Psoas muscle (tissue), 8 donors: Measurements from ENCODE around the gene ART4. TPM values are rescaled to one million over a fixed set of nuclear protein-coding genes. Genes with fewer than 3 reads are reported as not detected.

Experiments
- ATAC-seq, 4 donors: fragments of 200-7000 bp; cut with Tn5 transposase; one replicate each; pipeline ENCODE4 v1.9.1; 2020; ENCODE audit warnings: moderate library complexity in 3 of 4, mild to moderate bottlenecking in 2 of 4
- DNase-seq, 2 donors: peaks; one replicate each; pipeline ENCODE4 v3.0.0-alpha.2; 2020
- H3K27ac ChIP-seq: fragments of 200-600 bp; one replicate; pipeline ENCODE4 v1.8.0; 2022
- H3K27me3 ChIP-seq, 3 donors: fragments of 200-600 bp in 1 of 3; one replicate each; pipeline versions ENCODE4 v1.6.1 to v1.8.0; 2013 to 2022; ENCODE audit warnings: low read length in 2 of 3, mild to moderate bottlenecking in 2 of 3, moderate library complexity in 1 of 3; ENCODE audit not compliant: insufficient read depth in 3 of 3
- H3K36me3 ChIP-seq, 2 donors: fragments of 200-600 bp in 1 of 2; one replicate each; pipeline versions ENCODE4 v1.6.1 to v1.8.0; 2013 to 2022; ENCODE audit warnings: low read depth in 1 of 2, mild to moderate bottlenecking in 1 of 2, moderate library complexity in 1 of 2; ENCODE audit not compliant: insufficient read depth in 1 of 2
- H3K4me1 ChIP-seq: fragments of 200-600 bp; one replicate; pipeline ENCODE4 v1.8.0; 2022
- H3K4me3 ChIP-seq: fragments of 200-600 bp; one replicate; pipeline ENCODE4 v1.8.0; 2022; ENCODE audit warnings: mild to moderate bottlenecking
- H3K9me3 ChIP-seq: fragments of 200-600 bp; one replicate; pipeline ENCODE4 v1.8.0; 2022
- WGBS, 3 donors: extraction: QIAGEN DNeasy Blood & Tissue Kit; methylation state at CpG; one replicate each; pipeline versions ENCODE4 v1.1.6 to v1.1.7; 2013; 5-methylcytosine and 5-hydroxymethylcytosine counted together
- intact Hi-C, 2 donors: fragments of 100-400 bp; cut with DNase I; formaldehyde crosslinking; loops; one replicate each; pipeline versions ENCODE4 v1.11.0 to v1.14.2; 2022
- long read RNA-seq, 2 donors: library from polyadenylated mRNA; unstranded; transcript quantifications; one replicate each; pipeline ENCODE4 v2.0.0, GENCODE V29; 2021
- polyA plus RNA-seq, 3 donors: library from polyadenylated mRNA; stranded (reverse); fragments of 200-250 nt; gene quantifications; one replicate each; pipeline ENCODE4 v1.2.3, GENCODE V29; 2013
- total RNA-seq, 4 donors: library from RNA; stranded (reverse); fragmentation: NEBNext Ultra II Directional in 2 of 4; extraction: Animal tissue kit (Norgen Biotek cat#: 25700) in 2 of 4; gene quantifications; one replicate each; pipeline versions ENCODE4 v1.2.1 to v1.2.4, GENCODE V29; 2021 to 2023
- TF ChIP-seq, protein P1 (sequence below): fragments of 200-600 bp; IDR thresholded peaks from one replicate; pipeline ENCODE4 v1.8.0; 2022; ENCODE audit warnings: antibody characterized with exemption
- donor health status: healthy with polysubstance abuse.
- donor health status: DM: no; HTN: no; CAD: no; lungs with moderate emphysema.
- donor health status: Bipolar disorder and iron deficiency.
- donor health status: healthy.
- donor health status: DM: yes; HTN: yes; CAD: no.
- donor health status: DM: no; HTN: no; CAD: no.
- donor health status: DM: no; HTN: no; CAD: no.
- donor health status: DM: yes; HTN: yes; CAD: no.

Gene ART4, protein sequence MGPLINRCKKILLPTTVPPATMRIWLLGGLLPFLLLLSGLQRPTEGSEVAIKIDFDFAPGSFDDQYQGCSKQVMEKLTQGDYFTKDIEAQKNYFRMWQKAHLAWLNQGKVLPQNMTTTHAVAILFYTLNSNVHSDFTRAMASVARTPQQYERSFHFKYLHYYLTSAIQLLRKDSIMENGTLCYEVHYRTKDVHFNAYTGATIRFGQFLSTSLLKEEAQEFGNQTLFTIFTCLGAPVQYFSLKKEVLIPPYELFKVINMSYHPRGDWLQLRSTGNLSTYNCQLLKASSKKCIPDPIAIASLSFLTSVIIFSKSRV
- total RNA-seq (under 1 TPM in 2 of 4 donors, not detected in 2; 0.17 to 0.19 TPM), polyA plus RNA-seq (under 1 TPM; 0.14 to 0.39 (median 0.17) TPM)
- long read RNA-seq, donor 1, result 0 reads
- long read RNA-seq, donor 2, full-length matches to known transcripts, result 2 of 2 reads
- long read RNA-seq, donor 2, partial matches to known transcripts, result 0 of 2 reads
- long read RNA-seq, donor 2, other reads (novel, unspliced or antisense), result 0 of 2 reads

DNA sequence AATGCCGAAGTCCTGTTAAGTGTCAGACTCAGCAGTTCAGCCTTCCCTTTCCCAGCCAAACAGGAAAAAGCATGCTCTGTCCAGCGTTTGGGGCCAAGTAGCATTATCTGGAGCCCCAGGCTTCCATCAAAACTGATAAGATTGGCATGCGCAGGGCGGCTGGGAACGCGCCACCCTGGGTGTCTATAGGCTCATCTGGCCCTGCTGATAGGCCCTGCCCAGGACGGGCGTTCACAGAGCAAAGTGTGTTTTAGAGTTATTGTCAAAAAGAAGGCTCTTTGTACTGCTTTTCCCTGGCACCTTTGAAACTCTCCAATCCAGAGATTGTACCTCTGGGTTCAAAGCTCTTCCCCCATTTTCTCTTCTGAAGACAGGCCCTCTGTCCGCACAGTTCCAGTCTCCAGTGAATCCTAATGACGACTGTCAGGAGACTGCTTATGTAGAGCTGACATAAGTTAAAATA lies at the start of gene ART4:
ART4 (minus strand) TSS at position 102 of the 463 bp plus-strand sequence. CDS start 413 bp downstream, outside the sequence.
- TF ChIP-seq, protein P1, sequence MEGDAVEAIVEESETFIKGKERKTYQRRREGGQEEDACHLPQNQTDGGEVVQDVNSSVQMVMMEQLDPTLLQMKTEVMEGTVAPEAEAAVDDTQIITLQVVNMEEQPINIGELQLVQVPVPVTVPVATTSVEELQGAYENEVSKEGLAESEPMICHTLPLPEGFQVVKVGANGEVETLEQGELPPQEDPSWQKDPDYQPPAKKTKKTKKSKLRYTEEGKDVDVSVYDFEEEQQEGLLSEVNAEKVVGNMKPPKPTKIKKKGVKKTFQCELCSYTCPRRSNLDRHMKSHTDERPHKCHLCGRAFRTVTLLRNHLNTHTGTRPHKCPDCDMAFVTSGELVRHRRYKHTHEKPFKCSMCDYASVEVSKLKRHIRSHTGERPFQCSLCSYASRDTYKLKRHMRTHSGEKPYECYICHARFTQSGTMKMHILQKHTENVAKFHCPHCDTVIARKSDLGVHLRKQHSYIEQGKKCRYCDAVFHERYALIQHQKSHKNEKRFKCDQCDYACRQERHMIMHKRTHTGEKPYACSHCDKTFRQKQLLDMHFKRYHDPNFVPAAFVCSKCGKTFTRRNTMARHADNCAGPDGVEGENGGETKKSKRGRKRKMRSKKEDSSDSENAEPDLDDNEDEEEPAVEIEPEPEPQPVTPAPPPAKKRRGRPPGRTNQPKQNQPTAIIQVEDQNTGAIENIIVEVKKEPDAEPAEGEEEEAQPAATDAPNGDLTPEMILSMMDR, result no peak
- intact Hi-C loops, result loop anchor here (5.0 to 10.0 kb wide), 4 partner anchors 371 to 681 kb away; partner anchors contain the start of gene RERG (in 1 of the 2)
- 76 to 77% (median 76%) methylated on average over 10 of the region's 10 CpGs for WGBS, 3 donors
- Histone ChIP-seq H3K36me3 (no peaks in the 10 kb centered on the region), H3K27ac (peak within 1 kb of the TSS; percentile 47), H3K4me3 (no peak within 1 kb of the TSS), H3K4me1 (peaks cover 30% of the 10 kb centered on the region), H3K9me3 (no peaks in the 10 kb centered on the region), H3K27me3 (no peaks in the 10 kb centered on the region)
- ATAC-seq (no peak), DNase-seq (peak in 1 of 2 donors; percentile 15)

DNA sequence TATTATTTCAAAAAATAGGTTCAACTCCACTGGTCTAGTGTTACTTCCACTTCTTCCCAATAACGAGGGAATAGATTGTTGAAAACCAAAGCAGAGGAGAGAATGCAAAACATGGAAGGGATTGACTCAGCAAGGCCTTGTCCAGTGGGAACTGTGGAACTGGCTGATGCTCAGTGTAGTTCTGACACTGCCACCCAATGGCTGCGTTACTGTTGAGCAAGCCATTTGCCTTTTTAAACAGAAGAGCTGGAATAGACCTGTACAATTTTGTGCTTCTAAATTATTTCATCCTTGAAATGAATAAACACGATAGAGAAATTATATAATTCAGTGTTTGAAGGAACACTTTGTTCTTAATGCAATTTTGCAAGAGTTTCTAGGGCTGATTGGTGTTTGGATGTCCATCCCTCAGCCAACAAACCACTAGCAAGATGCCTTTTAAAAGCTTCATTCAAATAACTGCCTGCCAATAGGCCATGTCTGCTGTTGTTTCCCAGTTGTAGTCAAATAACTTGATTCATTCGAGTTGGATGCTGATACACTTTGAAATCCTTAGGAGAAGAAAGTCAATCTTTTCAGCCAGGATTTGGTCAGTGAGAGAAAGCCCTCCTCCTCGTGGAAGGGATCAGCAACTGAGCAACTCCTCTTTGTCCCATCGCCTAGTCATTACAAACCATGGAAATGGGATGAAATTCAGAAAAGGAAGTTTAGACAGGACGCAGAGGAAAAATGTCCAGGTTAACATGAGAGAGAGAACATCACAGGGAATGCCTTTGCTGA lies 49.6 kb upstream of the ART4 start:
- Histone ChIP-seq H3K4me1 (peaks cover 19% of the 10 kb centered on the region), H3K4me3 (no peak overlapping the region), H3K9me3 (no peaks in the 10 kb centered on the region), H3K36me3 (no peaks in the 10 kb centered on the region), H3K27me3 (no peaks in the 10 kb centered on the region), H3K27ac (peak overlapping the region; percentile 57)
- DNase-seq (peak; percentile 40 to 67), ATAC-seq (peak; percentile 42 to 81 (median 78))
- 31 to 49% (median 36%) methylated on average over 7 of the region's 7 CpGs for WGBS, 3 donors
- TF ChIP-seq, protein P1, result no peak
- intact Hi-C loops, result no loop called here

DNA sequence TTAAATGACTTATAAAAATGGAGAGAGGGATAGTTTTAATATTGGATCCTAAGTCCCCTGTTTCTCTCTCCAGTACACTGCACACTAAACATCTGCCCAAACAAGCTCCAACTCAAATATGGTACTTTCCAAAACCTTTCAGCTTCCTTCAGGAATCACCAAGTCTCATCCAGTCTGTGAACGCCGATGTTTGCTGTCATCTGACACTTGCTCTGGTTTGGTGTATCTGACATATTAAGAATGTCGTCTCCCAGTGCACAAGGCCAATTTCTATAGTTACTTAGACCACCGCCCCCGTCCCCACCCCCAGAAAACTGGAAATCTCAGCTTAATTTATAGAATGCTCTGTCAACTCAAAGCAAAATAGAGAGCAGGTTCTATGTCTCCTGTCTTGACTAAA lies 47.4 kb upstream of the ART4 start:
- WGBS, 3 donors, result 77 to 92% (median 78%) methylated on average over 5 of the region's 5 CpGs
- ATAC-seq, result no peak
- peaks cover 5% of the 10 kb centered on the region for H3K4me1 ChIP-seq
- H3K36me3 ChIP-seq, result no peaks in the 10 kb centered on the region
- H3K9me3 ChIP-seq, result no peaks in the 10 kb centered on the region
- no peak for DNase-seq
- TF ChIP-seq, protein P1, result no peak
- H3K27me3 ChIP-seq, result no peaks in the 10 kb centered on the region
- intact Hi-C loops, result no loop called here
- H3K27ac ChIP-seq, result no peak overlapping the region
- H3K4me3 ChIP-seq, result no peak overlapping the region

DNA sequence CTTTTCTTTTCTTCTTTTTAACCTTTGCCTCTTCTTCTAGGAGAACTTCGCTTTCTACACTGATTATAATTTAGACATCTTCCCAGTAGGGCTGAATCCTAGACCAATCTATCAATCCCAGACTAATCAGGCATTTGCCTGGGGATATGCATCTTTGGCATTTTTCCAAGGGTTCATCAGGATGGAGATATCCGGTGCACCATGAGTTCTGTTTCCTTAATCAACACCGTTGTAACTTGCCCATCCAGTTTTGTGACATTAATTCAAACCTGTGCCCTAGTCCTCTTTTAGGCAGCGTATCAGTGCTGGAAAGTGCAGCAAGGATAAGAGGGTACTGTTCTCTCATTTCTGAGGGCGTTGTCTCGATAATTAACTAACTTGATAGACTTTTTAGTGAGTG lies 42.9 kb upstream of the ART4 start:
- Histone ChIP-seq H3K4me1 (peaks cover 5% of the 10 kb centered on the region), H3K27ac (peak overlapping the region; percentile 57), H3K9me3 (no peaks in the 10 kb centered on the region), H3K4me3 (peak overlapping the region; percentile 52), H3K36me3 (no peaks in the 10 kb centered on the region), H3K27me3 (no peaks in the 10 kb centered on the region)
- intact Hi-C loops, result no loop called here
- 55 to 58% (median 56%) methylated on average over 6 of the region's 6 CpGs for WGBS, 3 donors
- DNase-seq (no peak), ATAC-seq (peak in 1 of 4 donors; percentile 6)
- TF ChIP-seq, protein P1, result no peak
